NCI-H2081 treated with DMSO at 0.1 percent for 48 hours (cell line): Measurements from ENCODE around the gene CDC5L.

Source experiments
- DNase-seq: peaks from one replicate; lab custom pipeline; 2025; lab: John Stamatoyannopoulos, UW

The CDC5L gene

GRCh38 chr6:44475779-44476434, 88.4 kb downstream of the CDC5L start:
- DNase-seq: peak; percentile 14

- no peak for DNase-seq
These were observed 89.3 kb downstream of the CDC5L start for GRCh38 chr6:44476849-44477248.

GRCh38 chr6:44477293-44477894, 89.9 kb downstream of the CDC5L start:
- no peak for DNase-seq

GRCh38 chr6:44478158-44478557, 90.7 kb downstream of the CDC5L start:
- DNase-seq: no peak

- DNase-seq: no peak
These were observed 91.2 kb downstream of the CDC5L start for GRCh38 chr6:44478591-44479254.

GRCh38 chr6:44480097-44480541, 92.6 kb downstream of the CDC5L start:
- DNase-seq: no peak

GRCh38 chr6:44481056-44481455, 93.5 kb downstream of the CDC5L start:
- no peak for DNase-seq

GRCh38 chr6:44481760-44482159, 94.3 kb downstream of the CDC5L start:
- no peak for DNase-seq

- DNase-seq: no peak
These were observed 98.3 kb downstream of the CDC5L start for GRCh38 chr6:44485601-44486401.

GRCh38 chr6:44487002-44487401, 99.5 kb downstream of the CDC5L start:
- DNase-seq: no peak

- no peak for DNase-seq
These were observed 100.1 kb downstream of the CDC5L start for GRCh38 chr6:44487586-44487985.

- DNase-seq: no peak
These were observed 102.6 kb downstream of the CDC5L start for GRCh38 chr6:44489910-44490604.

GRCh38 chr6:44493132-44493531, 105.6 kb downstream of the CDC5L start:
- no peak for DNase-seq

- DNase-seq: no peak
These were observed 106.1 kb downstream of the CDC5L start for GRCh38 chr6:44493593-44493992.

- DNase-seq: no peak
These were observed 106.5 kb downstream of the CDC5L start for GRCh38 chr6:44494011-44494501.

GRCh38 chr6:44495036-44495901, 107.8 kb downstream of the CDC5L start:
- no peak for DNase-seq

- no peak for DNase-seq
These were observed 109.3 kb downstream of the CDC5L start for GRCh38 chr6:44496665-44497369.

- no peak for DNase-seq
These were observed 110.3 kb downstream of the CDC5L start for GRCh38 chr6:44497807-44498206.

- no peak for DNase-seq
These were observed 110.9 kb downstream of the CDC5L start for GRCh38 chr6:44498436-44498835.

- DNase-seq: no peak
These were observed 112.1 kb downstream of the CDC5L start for GRCh38 chr6:44499609-44500008.
